HFFc6 (cell line): Measurements from ENCODE around the gene ZNRF3. TPM values are rescaled to one million over a fixed set of nuclear protein-coding genes. Genes with fewer than 3 reads are reported as not detected.

ENCODE experiments used
- DNase-seq: peaks from one replicate; pipeline ENCODE4 v3.0.0-alpha.2; 2018
- H3K27ac Mint-ChIP-seq: 2 replicates; pipeline ENCODE4 v1.8.0; 2020; ENCODE audit warnings: mild to moderate bottlenecking, mixed read lengths
- H3K27me3 Mint-ChIP-seq: 2 replicates; pipeline ENCODE4 v1.8.0; 2021; ENCODE audit warnings: mild to moderate bottlenecking, moderate library complexity, mixed read lengths; ENCODE audit not compliant: insufficient read depth
- H3K36me3 Mint-ChIP-seq: 2 replicates; pipeline ENCODE4 v1.8.0; 2021; ENCODE audit warnings: low read depth, mixed read lengths
- H3K4me1 Mint-ChIP-seq: 2 replicates; pipeline ENCODE4 v1.8.0; 2020; ENCODE audit warnings: low read depth, mixed read lengths
- H3K4me3 Mint-ChIP-seq: 2 replicates; pipeline ENCODE4 v1.8.0; 2020; ENCODE audit warnings: mild to moderate bottlenecking, moderate library complexity, mixed read lengths
- H3K9me3 Mint-ChIP-seq: 2 replicates; pipeline ENCODE4 v1.8.0; 2020; ENCODE audit warnings: mild to moderate bottlenecking, mixed read lengths
- total RNA-seq, 6 experiments: library from RNA; stranded (reverse); fragmentation: NEBNext Ultra II Directional; extraction: Animal tissue kit (Norgen Biotek cat#: 25700); gene quantifications; 2 replicates in 1 of 6; 3 replicates in 5 of 6; pipeline ENCODE4 v1.2.3, GENCODE V29; 2021
- TF ChIP-seq, protein P1 (sequence below): fragments of 200-600 bp; sonication (generic); IDR thresholded peaks from 2 replicates; pipeline ENCODE4 v1.5.0; 2021; ENCODE audit warnings: antibody characterized with exemption, mild to moderate bottlenecking

ZNRF3 gene
- total RNA-seq, 6 experiments from 2014 or later: 3.3 to 4.7 (median 3.6) TPM

- Mint-ChIP-seq H3K4me1 (peaks cover 38% of the 10 kb centered on the region), H3K9me3 (no peaks in the 10 kb centered on the region), H3K36me3 (no peaks in the 10 kb centered on the region), H3K27me3 (no peaks in the 10 kb centered on the region), H3K4me3 (peak overlapping the region; percentile 9; the same call in 1 of the 2 replicates), H3K27ac (no peak overlapping the region)
- TF ChIP-seq, protein P1, sequence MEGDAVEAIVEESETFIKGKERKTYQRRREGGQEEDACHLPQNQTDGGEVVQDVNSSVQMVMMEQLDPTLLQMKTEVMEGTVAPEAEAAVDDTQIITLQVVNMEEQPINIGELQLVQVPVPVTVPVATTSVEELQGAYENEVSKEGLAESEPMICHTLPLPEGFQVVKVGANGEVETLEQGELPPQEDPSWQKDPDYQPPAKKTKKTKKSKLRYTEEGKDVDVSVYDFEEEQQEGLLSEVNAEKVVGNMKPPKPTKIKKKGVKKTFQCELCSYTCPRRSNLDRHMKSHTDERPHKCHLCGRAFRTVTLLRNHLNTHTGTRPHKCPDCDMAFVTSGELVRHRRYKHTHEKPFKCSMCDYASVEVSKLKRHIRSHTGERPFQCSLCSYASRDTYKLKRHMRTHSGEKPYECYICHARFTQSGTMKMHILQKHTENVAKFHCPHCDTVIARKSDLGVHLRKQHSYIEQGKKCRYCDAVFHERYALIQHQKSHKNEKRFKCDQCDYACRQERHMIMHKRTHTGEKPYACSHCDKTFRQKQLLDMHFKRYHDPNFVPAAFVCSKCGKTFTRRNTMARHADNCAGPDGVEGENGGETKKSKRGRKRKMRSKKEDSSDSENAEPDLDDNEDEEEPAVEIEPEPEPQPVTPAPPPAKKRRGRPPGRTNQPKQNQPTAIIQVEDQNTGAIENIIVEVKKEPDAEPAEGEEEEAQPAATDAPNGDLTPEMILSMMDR: no peak
- DNase-seq: no peak
These were observed 94.8 kb downstream of the ZNRF3 start for GRCh38 chr22:28978158-28978557.

DNA sequence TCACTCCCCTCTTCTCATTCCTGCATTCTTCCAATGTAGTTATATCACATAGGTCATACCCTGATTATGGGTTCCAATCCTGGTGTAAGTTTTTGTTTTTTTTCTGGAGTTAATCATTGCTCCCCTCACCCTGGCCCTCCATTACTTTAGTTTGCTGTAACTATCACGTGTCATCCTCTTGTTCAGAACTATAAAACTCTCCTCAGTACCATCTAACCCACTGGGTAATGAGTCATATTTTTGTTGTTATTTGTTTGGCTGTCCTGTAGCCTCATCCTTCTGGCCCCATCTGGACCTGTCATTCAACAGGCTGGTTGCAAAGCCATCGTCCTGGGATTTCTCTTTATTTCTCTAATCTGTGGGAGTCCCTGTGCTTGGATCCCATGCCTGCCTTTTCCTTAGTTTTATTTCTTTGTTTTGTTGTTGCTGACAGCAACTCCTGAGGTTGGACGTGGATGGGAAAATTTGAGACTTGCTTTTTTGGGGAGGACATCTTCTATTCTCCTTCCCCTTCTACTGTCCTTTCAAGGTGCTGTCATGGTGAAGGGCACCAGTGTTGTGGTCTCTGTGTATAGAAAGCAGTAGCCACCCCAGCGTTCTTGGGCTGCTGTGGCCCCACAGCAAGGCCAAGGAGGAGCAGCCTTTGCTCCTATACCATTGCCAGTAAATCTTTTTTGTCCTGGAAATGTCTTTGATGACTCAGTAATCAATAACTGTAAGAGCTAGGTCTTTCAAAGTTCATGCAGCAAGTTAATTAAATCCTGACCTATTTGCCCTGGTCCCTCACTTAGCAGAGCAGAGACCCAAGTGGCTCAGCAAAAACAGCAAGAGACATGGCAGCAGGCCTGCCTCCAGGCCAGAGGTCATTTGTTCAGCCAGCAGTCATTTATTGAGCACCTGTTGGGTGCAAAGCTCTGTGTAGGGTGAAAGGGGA is 95.8 kb downstream of the ZNRF3 start:
- Mint-ChIP-seq H3K9me3 (no peaks in the 10 kb centered on the region), H3K4me3 (no peak overlapping the region), H3K4me1 (peaks cover 38% of the 10 kb centered on the region), H3K27ac (no peak overlapping the region), H3K36me3 (no peaks in the 10 kb centered on the region), H3K27me3 (no peaks in the 10 kb centered on the region)
- TF ChIP-seq, protein P1: no peak
- no peak for DNase-seq

GRCh38 chr22:28980326-28980725 is 97.0 kb downstream of the ZNRF3 start:
- Mint-ChIP-seq H3K27ac (no peak overlapping the region), H3K9me3 (peaks cover 2% of the 10 kb centered on the region; the same call in 1 of the 2 replicates), H3K36me3 (peaks cover 3% of the 10 kb centered on the region), H3K27me3 (no peaks in the 10 kb centered on the region), H3K4me3 (no peak overlapping the region), H3K4me1 (peaks cover 38% of the 10 kb centered on the region)
- TF ChIP-seq, protein P1: no peak
- no peak for DNase-seq

DNA sequence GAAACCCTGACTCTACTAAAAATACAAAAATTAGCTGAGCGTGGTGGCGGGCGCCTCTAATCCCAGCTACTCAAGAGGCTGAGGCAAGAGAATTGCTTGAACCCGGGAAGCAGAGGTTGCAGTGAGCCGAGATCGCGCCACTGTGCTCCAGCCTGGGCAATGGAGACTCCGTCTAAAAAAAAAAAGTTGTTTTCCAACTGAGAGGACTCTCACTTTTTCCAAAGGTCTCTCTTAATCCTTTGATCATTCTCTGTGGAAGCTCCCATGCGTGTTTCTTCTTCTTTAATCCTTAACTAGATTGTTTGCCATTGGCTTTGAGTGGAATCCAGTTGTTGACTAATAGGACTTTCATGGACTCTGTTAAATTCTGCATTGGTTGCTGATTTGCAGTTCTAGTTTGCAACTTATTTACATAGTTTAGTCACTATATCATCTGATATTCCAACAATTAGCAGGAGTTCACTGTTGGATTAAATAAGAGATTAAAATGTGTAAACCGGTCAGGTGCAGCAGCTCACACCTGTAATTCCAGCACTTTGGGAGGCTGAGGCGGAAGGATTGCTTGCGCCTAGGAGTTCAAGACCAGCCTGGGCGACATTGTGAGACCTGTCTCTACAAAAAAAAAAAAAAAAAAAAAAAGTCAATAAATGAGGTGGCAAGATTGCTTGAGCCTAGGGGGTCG is 98.6 kb downstream of the ZNRF3 start:
- DNase-seq: no peak
- H3K4me1 Mint-ChIP-seq: peaks cover 31% of the 10 kb centered on the region
- H3K36me3 Mint-ChIP-seq: peaks cover 11% of the 10 kb centered on the region
- H3K27ac Mint-ChIP-seq: no peak overlapping the region
- TF ChIP-seq, protein P1: no peak
- H3K4me3 Mint-ChIP-seq: no peak overlapping the region
- peaks cover 9% of the 10 kb centered on the region; the same call in 1 of the 2 replicates for H3K9me3 Mint-ChIP-seq
- no peaks in the 10 kb centered on the region for H3K27me3 Mint-ChIP-seq

GRCh38 chr22:28983190-28983589 is 99.8 kb downstream of the ZNRF3 start:
- Mint-ChIP-seq H3K27ac (no peak overlapping the region), H3K36me3 (peaks cover 20% of the 10 kb centered on the region), H3K4me3 (no peak overlapping the region), H3K9me3 (peaks cover 9% of the 10 kb centered on the region; the same call in 1 of the 2 replicates), H3K4me1 (peaks cover 19% of the 10 kb centered on the region), H3K27me3 (no peaks in the 10 kb centered on the region)
- no peak for DNase-seq
- TF ChIP-seq, protein P1: no peak
